Activated naive CD4-positive, alpha-beta T cell treated with anti-CD3 and anti-CD28 coated beads, Interleukin-2, amount 50 U/mL, for 16 hours (primary cell): ENCODE data around the gene GRIP1.

Experiments used
- DNase-seq: peaks from one replicate; pipeline ENCODE4 v3.0.0-alpha.2; 2020

GRIP1 gene

GRCh38 chr12:66678338-66679275, at the start of gene GRIP1:
TSS of gene GRIP1 (minus strand) at chr12:66679076. CDS start at chr12:66678904, 172 bp downstream.
- no peak for DNase-seq

GRCh38 chr12:66726556-66726955, 47.7 kb upstream of the GRIP1 start:
- no peak for DNase-seq

DNA sequence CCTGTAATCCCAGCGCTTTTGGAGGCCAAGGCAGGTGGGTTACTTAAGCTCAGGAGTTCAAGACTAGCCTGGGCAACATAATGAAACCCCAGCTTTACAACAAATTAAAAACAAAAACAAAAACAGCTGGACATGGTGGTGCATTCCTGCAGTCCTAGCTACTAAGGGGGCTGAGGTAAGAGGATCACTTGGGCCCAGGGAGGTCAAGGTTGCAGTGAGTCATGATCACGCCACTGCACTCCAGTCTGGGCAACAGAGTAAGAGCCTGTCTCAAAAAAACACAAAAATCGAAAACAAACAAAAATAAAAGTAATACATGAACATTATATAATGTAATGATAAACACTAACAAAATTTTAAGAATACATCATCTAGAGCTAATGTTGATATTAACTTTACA, 46.2 kb upstream of the GRIP1 start:
- DNase-seq, result no peak

- DNase-seq, result no peak
Observed at GRCh38 chr12:66724616-66725015, 45.7 kb upstream of the GRIP1 start.

GRCh38 chr12:66724026-66724425, 45.1 kb upstream of the GRIP1 start:
- DNase-seq, result no peak

DNA sequence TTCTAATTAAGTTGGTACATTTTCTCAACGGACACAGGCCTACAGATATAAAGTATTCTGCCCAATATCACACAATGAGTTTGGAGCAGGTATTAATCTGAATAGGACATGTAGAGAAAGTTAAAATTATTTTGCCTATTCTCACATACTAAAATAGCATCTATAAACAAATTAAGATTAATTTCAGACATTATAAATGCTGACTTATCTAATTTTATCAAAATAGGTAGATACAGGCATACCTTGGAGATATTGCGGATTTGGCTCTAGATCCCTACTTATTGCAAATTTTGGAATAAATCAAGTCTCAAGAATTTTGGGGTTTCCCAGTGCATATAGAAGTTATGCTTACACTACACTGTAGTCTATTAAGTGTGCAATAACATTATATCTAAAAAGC, 41.0 kb upstream of the GRIP1 start:
- no peak for DNase-seq

DNA sequence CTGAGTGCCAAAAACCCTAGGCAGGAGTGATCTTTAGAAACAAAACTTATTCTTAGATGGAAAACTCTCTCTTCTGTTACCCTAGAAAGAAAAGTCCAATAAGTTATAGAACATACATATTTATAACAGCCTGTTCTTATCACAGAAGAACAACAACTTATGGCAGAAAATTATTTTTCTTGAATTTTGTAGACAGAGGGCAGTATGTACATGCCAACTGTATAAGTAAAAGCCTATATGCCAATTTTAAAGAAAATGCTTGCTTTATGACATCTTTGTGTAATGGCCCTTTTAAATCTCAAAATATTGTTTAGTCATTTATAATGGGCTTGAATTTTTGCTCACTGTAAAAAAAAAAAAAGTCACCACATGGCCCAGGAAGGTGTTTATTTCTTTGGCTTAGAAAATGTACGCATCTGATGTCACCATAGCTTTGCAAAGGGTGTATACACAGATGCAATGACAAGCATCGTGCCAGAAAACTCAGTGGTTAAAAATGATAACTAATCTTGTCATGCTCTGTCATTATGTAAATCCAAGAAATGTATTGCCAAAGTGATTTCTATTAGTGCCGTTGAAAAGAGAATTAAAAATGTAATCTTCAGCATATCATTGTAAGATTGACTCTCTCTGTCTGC, 38.3 kb upstream of the GRIP1 start:
- no peak for DNase-seq

DNA sequence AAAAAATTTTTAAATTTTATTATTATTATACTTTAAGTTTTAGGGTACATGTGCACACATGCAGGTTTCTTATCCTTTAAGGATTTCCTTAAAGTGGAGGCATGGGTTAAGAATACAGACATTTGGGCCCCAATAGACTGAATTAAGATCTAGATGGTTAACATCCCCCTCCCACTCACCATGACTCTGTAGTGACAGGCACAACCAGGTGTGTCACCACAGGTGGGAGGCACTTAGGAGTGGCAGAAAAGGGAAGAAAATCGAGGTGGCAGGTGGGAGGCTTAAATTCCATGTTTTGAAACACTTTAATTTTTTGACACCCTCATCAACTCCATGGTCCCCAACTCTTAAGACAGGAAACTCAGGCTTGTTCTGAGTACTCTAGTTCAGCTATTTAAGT, 37.6 kb upstream of the GRIP1 start:
- peak; percentile 39 for DNase-seq

GRCh38 chr12:66714709-66715108, 35.8 kb upstream of the GRIP1 start:
- DNase-seq, result no peak

DNA sequence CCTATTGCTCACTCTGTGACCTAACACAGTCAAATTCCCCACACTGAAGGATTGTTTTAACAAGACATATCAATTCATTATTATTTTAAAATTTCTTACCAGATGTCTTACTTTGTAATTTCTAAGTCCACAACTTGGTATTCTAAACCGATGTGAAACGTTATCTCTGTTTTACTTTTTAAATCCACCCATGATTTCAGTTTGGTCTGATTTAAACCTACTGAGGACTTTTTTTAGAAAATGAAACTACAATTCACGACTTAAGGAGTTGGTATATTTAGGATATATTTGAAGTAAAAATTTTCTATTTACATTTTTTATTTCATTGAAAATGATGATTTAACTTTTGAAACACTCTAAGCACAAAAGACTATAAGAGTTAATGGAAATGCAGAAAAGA, 35.1 kb upstream of the GRIP1 start:
- DNase-seq, result no peak

- no peak for DNase-seq
Observed at GRCh38 chr12:66709893-66710292, 31.0 kb upstream of the GRIP1 start.

DNA sequence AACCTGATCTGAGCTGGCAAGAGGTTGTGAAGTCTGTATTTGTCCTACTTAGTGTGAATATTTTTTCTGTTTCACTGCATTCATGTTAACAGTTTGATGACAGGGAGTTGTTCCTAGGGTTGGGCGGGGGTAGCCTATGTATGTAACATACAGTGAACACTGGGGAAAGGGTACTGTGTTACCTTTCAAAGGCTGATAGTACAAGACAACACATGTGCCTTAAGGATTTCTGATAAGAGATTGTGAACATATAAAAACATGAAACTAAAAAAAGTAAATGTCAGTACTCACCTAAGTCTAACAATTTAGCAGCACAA, 30.5 kb upstream of the GRIP1 start:
- no peak for DNase-seq

- DNase-seq, result no peak
Observed at GRCh38 chr12:66708704-66709456, 30.0 kb upstream of the GRIP1 start.

- DNase-seq, result no peak
Observed at GRCh38 chr12:66707002-66707697, 28.3 kb upstream of the GRIP1 start.

DNA sequence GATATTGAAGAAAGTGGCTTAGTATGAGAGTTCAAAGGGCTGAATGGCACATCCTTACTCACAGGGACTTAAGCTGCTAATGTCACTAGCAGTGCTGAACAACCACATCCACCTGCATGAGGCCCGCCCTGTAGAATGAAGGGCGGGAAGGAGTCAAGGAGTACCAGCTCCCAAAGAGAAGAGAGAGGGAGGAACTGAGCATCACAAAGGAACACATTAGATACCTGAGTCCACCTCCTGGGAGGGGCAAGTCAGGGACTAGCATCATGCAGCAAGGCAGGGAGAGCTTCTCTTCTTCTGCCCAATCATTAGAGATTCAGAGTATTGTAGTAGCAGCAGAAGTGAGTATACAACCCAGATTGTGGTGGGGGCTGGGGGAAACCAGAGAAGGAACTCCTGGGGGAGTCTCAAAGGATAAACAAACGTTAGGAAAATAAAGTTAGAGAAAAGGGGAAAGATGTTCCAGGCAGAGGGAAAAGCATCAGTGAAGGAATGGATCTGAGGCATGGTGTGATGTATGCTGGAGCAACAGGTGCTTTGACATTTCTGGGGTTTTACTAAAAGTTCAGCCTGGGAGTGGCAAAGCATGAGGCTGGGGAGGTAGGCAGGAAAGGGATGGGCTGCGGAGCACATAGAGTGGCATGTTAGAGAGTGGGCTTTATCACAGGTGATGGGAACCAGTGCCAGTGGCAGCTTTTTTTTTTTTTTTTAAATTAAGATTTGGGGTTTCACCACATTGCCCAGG, 21.0 kb upstream of the GRIP1 start:
- no peak for DNase-seq

DNA sequence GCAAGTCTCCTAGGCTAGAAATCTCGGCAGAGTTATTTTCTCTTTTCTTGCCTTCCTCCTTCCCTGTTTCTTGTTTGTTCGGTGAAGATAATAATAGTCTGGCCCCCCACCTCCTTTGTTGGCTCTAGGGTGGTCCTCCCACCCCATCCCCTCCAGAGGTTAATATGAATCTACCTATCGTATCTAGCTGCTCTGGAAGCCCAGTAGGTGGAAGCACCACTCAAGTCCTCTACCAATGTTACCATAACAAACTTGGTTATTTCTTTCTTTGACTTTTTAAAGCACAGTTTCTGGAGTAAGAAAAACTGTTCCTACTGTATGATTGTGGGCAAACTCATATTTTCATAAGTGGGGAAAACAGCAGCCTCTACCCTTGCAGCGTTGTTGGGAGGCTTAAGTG, 19.7 kb upstream of the GRIP1 start:
- no peak for DNase-seq

GRCh38 chr12:66697404-66697803, 18.5 kb upstream of the GRIP1 start:
- DNase-seq, result no peak

DNA sequence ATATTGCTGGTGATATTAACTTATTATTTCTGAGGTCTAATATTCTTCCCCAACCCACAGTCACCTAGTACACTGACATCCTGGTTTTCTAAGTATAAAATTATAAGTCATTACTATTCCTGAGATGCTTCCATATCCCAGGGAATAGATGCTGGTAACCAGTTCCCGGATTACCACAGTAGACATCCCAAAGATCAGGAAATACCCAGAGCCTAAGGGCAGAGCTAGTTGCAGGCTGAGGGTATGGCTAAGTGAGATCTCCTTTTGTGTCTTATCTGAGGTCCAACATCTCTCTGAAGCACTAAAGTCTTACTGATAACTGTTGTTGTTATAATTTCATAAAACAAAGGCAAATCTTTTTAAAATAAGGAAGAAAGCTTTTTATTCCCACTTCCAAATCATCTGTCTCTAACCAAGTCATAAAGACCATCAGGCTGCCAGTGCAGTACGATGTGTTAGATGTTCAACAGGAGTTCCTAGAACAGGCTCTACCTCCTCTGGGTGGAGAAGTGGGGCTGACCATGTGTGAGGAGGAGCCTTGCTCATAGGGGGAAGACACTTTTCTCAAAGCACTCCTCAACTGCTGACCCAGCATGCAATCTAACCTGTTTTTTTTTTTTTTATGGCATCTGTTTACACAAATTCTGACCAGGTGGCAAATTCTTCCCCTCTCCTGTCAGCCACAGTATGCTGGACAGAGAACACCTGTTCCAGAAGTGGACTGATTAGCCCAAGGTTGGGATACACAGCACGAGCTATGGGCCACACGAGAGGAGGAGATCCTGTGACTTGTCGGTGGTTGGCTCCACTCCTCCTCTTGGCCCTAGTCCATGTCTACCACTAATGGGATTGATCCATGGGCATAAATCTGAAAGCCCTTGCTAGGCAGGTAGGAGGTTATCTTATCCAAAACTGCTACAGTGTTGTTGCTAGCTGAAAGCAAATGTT, 16.1 kb upstream of the GRIP1 start:
- DNase-seq, result no peak

GRCh38 chr12:66693901-66694513, 15.1 kb upstream of the GRIP1 start:
- peak; percentile 14 for DNase-seq

- no peak for DNase-seq
Observed at GRCh38 chr12:66692986-66693385, 14.1 kb upstream of the GRIP1 start.

DNA sequence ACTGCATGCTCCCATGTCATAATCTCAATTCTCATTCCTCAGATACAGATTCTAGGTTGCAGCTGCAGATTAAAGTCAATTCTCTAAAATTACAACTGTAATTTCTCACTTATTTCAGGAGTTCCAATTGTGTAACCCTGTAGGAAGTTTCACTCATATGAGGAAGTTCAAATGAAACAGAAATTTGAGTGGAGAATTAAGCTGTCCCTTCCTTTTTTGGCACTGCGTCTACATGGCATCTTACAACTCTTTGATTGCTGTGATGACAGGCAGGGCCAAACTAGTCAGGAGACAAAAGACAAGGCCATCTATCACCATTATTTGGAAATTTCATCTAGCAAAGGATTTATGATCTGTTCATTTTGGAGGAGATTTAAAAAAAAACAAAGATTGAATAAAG, 13.3 kb upstream of the GRIP1 start:
- no peak for DNase-seq
